Inferior parietal cortex (tissue), 1 donor: ENCODE data around the gene GRHPR.
A peak's percentile ranks its signal among the peaks of the same experiment; 100 is the strongest.
"Not testable (repeated sequence)": the region's sequence is repeated elsewhere in the genome, so short reads cannot be mapped to it uniquely, and the experiment has no call there.

Experiments
- DNase-seq: peaks from one replicate; pipeline ENCODE4 v3.0.0-alpha.2; 2016; ENCODE audit errors: extremely low spot score

The GRHPR gene

DNA sequence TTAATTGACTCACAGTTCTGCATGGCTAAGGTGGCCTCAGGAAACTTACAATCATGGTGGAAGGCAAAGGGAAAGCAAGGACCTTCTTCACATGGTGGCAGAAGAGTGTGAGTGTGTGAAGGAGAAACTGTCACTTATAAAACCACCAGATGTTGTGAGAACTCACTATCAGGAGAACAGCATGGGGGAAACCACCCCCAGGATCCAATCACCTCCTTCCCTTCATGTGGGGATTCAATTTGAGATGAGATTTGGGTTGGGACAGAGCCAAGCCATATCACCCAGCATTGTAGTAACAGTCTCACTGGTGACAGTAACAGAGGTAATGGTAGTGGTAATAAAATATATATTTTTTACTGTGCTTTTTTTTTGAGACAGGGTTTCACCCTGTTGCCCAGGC, 24.6 kb downstream of the GRHPR start:
- DNase-seq = no peak

DNA sequence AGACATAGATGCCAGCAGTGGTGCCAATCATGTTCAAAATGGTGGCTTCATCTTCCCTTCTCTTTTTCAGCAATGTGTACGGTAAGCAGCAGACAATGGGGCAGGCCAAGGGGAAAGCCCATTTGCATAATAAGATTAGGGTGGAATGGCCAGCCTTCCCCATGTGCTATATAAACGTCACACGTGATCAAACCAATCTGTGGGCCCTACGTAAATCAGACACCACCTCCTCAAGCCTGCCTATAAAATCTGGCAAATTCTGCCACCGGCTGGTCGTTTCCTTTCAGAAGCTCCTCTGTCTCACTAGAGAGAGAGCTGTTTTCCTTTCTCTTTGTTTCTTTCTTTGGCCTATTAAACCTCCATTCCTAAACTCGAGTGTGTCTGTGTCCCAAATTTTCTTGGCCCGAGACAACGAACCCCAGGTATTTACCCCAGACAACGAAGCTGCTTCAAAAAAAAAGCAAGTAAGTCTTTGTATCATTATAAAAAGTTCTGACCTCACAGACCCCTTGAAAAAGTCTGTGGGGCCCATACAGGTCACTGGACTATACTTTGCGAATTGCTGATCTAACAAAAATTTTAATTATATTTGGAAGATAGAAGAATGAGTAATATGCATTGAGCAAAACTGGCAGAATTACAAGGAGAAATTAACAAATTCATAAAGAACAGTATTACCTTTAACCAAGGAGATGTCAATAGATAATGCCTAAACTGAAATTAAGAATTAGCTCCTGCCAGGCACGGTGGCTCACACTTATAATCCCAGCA, 27.6 kb downstream of the GRHPR start:
- peak; percentile 72 for DNase-seq

DNA sequence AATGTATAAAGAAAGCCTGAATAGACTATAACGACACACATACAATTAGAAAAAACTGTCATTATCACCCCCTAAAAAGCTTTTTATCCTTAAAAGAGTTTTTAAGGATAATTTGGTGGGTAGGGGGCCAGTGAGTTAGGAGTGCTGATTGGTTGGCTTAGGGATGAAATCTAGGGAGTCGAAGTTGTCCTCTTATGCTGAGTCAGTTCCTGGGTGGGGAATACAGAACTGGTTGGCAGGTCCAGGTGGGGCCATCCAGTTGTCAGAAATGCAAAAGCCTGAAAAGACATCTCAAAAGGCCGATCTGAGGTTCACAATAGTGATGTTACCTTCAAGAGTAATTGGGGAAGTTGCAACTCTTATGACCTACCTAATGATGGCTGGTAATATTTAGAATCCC, 29.1 kb downstream of the GRHPR start:
- no peak for DNase-seq

DNA sequence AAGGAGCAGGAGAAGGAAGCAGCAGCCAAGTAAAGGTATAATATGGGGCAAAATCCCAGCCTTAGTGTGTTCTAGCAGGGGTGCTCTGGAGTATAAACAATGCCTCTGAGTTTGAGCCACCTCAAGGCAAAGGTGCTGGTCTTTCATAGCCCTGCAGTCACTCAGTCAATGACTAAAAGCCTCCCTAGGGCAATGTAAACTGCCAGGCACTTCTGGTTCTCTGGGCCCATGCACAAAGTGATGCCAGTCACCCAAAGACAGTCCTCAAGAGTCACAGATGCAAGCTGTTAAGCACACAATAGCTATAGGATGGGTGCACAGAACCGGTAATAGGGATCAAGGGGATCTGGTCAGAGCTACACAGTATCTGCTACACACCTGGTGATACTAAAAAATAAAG, 30.1 kb downstream of the GRHPR start:
- DNase-seq = no peak

DNA sequence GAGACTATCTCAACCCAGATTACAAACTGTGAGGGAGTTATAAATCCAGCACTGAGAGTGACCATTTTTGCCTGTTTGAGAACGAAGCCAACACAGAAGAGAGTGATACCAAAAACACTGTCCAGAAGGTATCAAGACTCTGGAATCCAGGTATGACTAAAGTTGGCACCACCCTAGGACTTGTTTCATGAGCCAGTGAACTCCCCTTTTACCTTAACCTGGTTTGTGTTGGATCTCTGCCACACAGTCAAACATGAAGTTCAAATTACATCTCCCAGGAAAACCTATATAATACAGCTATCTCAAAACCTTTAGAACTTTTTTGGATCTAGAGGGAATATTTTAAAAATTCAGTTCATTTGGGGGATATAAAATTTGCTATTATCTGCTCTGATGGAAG, 31.3 kb downstream of the GRHPR start:
- DNase-seq = no peak

DNA sequence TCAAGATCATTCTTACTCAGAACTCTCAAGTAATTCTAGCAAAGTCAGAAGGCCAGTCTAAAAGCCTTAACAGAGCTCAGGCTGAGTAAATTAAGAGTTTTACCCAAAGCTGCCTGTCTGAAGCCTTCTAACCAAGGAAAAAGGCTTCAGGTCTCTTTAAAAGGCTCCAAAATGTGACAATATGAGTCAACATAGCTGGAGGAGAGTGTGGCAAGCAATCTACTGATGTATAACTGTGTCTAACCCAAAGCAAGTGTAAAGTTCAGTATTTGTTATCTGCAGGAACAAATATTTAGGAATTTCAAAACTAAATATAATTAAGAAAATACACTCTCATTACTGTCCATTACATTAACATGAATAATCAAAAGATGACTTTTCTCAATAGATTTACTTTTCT, 31.7 kb downstream of the GRHPR start:
- DNase-seq = no peak

DNA sequence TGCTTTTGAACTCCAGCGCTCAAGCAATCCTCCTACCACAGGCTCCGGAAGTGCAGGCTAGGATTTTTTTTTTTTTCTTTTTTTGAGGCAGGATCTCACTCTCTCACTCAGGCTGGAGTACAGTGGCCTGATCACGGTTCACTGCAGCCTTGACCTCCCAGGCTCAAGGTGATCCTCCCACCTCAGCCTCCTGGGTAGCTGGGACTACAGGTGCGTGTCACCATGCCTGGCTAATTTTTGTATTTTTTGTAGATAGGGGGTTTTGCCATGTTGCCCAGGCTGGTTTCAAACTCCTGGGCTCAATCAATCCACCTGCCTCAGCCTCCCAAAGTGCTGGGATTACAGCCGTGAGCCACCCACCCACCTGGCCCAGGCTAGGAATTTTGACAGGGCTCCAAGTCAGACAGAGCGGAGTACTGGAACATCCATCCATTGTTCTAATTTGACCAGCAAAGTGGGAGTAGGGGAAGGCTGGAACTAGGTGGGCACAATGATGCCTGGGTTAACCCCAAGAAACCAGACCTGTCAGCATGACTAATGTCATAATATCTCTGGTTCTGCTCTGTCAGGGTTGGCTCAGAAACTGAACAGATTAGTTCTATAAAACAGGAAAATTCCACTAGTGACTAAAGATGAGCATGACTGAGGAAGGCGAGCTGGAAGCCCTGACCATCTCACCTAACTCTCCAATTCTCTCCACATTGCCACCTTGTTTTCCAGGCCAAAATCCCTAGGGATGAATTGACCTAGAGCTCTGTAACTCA, 33.6 kb downstream of the GRHPR start:
- no peak for DNase-seq

DNA sequence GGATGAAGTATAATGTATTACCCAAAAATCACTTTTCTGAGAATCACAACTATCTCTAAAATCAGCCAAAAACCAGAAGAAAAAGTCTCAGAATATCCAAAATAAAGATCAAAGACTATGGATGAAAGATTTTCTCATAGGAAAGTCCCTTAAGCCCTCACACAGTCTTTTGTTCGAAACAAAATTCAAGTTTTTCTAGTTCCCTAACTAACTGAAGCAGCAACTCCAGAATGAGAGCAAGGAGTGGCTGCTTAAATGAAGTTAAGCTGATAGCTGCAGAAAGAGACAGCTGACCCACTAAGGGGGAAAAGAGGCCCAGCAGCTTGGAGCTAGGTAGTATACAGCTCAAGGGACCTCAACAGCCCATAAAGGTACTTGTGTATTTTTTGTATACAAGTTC, 34.3 kb downstream of the GRHPR start:
- no peak for DNase-seq

DNA sequence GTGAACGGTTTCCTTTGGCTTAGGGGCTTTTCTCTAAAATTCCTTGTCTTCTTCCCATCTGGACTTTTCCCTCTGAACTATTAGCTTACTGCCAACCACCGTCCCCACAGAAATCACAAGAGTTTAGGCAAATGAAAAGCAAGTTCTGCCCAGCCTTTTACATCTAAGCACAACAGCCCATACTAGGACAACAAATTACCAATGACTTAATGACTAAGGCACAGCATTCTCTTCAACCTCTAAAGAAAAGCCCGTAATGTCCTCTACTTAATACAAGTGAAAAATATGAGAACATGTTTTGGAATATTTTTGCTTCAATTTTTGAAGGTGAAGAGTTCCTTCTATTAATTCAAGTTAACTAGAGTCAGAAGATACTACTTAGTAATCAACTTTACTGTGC, 41.5 kb downstream of the GRHPR start:
- no peak for DNase-seq

DNA sequence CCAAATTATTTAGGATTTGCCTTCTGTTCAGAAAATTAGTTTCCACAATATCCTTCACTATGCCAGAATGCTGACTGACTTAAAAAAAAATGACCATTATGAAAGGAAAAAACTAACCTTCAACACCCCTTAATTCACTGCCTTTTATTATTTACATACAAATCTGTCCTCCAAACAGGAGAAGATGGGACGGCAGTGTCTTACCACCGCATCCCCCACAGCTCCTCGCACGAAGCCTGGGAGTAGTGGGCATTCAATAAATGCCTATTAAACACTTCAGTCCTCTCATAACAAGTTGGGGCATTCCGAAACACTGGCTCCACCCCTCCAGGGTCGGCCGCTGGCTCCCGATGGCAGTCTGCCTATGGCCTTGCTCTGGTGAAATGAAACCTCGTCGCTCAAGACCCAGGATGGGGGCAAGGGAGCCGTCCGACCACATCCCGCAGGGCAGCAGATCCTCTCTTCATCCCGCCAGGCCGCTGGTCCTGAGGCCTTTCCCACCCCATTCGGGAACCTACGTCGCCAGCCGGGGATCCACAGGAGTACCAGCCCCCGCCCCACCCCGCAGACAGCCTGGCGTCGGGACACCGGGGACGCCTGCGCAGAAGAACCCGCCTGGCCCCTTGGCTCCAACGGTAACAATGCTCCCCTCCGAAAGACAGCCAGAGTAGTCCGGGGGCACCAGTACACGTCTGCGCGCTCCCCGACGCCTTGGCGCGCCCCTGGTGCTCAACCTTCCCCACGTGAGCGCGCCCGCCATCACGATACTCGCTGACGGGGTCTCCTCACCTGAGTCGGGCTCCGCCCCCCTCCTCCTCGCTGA, 42.1 kb downstream of the GRHPR start:
- no peak for DNase-seq

DNA sequence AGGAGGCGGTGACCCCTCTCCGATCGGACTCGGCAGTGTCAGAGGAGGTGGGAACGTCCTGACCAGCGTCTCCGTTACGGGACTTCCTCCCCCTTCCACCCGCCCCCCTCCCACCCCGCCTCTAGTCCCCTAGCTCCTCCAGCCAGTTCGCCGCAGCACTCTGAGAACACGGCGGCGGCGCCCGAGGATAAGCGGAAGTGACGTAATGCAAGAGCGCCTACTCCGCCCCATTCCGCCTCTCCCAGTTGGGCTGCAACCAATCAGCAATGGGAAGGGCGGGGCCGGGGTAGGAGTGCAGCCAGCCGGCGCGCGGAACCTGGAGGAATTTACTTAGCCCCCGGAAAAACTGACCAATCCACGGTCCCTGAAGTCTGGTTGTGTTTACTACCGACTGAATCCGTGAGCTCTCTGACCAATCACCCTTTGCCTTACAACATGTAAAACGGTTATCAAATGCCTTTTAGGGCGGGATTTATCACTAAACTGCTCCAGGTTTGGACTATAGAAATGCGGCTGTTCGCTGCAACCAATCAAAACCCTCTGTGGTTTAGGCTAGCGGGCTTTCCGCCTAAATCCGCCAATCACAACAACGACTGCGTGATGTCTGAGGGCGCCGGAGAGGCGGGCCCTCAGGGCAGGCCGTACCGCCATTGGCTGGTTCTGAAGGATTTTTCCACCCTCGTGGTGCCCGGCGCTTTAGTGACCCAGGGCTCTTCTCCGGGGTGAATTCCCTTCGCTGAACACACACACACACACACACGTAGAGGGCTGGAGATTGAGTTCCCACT, 42.9 kb downstream of the GRHPR start, which contains the start of gene ZBTB5:
Gene ZBTB5 (minus strand): TSS at position 202 of the 788 bp plus-strand sequence. CDS start 22,899 bp downstream, outside the sequence.
- DNase-seq = peak; percentile 100

DNA sequence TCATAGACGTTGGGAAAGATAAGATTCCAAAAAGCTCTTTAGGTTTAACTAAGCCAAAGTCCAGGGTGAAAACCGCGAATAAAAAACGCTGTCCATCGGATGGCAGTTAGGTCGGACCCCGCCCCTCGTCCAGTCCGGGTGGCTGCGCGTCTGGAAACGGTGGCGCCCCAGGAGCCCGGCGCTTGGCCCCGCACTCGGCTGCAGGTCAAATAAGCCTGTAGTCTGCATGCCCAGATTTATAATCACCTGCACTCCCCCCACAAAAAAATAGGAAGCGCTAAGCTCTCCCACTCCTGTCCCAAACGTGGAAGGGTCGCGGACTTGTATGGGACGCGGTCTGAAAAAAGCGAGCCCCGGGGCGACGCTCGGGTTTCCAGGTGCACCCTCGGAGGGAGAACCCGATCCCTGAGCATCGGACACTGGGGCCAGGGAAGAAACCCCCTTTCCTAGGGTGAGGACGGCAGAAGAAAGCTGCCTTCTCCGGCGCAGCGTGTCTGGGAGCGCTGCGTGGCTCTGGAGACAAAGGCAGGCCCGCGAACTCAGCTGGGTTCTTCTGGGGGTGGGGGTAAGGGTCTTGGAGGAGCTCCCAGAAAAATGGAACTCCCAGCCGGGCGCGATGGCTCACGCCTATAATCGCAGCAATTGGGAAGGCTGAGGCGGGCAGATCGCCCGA, 43.7 kb downstream of the GRHPR start:
- peak; percentile 61 for DNase-seq

DNA sequence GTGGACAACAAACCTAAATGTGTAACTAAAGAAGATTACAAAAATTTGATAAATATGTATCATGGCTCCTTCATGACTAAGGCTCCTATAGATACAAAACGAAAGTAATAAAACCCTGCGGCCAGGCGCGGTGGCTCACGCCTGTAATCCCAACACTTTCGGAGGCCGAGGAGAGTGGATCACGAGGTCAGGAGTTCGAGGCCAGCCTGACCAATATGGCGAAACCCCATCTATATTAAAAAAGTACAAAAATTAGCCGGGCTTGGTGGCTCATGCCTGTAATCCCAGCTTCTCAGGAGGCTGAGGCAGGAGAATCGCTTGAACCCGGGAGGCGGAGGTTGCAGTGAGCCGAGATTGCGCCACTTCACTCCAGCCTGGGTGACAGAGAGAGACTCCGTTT, 45.0 kb downstream of the GRHPR start:
- not testable (repeated sequence) for DNase-seq

DNA sequence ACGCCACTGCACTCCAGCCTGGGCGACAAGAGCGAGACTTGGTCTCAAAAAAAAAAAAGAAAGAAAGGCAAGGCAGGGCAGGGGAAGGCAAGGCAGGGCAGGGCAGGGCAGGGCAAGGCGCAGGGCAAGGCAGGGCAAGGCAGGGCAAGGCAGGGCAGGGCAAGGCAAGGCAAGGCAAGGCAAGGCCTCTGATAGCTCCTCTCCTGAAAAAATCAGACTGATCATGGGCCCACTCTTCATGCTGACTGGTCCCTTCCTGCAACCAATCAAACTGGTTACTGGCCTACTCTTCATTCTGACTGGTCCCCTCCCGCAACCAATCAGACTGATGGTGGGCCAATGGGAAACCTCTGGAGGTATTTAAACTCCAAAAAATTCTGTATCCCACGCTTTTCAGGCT, 46.1 kb downstream of the GRHPR start:
- no peak for DNase-seq

DNA sequence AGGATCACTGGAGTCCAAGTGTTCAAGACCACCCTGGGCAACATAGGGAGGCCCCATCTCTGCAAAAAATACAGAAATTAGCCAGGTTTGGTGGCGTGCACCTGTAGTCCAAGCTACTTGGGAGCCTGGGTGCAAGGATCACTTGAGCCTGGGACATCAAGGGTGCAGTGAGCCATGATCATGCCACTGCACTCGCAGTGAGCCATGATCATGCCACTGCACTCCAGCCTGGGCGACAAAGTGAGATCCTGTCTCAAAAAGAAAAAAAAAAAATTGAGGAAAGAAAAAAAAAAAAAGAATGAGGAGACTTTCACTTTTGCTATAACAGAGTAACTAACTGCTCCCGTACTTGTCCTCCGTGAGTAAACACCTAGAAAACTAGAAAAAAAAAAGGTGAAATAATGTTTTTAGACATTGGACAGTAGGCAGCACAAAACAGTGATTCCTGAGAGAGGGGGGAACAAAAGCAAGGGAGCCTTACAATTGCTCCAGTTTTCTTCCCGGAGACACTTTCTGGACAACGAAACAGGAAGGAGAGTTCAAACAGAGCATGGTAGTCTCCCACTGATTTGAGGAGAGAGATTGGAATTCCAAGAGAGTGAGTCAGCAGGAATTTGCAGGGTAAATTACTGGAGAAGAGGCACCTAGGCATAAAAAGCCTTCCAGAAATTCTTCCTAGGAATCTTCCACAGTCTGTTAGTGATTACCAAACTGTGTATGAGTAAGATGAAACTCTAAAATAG, 49.6 kb downstream of the GRHPR start:
- DNase-seq = peak; percentile 61

DNA sequence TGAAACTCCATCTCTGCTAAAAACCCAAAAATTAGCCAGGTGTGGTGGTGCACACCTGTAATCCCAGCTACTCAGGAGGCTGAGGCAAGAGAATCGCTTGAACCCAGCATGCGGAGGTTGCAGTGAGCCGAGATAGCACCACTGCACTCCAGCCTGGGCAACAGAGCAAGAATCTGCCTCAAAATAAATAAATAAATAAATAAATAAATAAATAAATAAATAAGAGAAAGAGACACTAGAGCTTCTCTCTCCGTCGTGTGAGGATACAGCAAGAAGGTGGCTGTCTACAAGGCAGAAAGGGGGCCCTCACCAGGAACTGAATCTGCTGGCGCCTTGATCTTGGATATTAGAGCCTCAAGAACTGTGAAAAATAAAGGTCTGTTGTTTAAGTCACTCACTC, 51.5 kb downstream of the GRHPR start:
- not testable (repeated sequence) for DNase-seq

DNA sequence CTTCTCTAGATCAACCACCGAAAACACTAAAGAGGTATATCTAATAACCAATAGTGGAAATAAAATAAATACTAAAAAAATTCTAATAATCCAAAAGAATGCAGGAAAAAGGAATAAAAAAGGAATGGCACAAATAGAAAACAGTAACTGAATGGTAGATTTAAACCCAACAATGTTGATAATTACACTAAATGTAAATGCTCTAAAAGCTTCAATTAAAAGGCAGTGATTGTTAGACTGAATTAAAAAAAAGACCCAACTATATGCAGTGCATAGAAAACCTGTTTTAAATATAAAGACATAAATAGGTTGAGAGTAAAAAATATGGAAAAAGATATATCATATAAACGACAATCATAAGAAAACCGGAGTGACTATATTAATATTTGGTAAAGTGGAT, 51.9 kb downstream of the GRHPR start:
- no peak for DNase-seq

DNA sequence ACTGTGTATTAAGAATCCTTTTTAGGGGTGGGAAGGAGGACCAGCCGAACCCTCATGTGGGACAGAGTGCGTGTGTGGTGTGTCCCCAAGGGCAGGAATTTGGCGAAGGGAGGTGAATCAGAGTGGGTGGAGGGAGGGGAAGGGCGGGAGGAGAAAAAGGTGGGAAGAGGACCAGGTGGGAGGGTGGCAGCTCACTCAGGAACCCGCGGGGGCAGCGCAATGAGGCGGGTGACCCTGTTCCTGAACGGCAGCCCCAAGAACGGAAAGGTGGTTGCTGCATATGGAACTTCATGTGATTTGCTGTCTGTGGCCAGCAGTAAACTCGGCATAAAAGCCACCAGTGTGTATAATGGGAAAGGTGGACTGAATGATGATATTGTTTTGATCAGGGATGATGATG, 54.4 kb downstream of the GRHPR start:
- no peak for DNase-seq

DNA sequence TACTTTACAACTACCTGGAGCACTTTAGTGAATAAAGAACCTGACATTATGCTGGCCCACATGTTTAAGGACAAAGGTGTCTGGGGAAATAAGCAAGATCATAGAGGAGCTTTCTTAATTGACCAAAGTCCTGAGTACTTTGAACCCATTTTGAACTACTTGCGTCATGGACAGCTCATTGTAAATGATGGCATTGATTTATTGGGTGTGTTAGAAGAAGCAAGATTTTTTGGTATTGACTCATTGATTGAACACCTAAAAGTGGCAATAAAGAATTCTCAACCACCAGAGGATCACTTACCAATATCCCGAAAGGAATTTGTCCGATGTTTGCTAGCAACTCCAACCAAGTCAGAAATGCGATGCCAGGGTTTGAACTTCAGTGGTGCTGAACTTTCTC, 54.9 kb downstream of the GRHPR start:
- not testable (repeated sequence) for DNase-seq

DNA sequence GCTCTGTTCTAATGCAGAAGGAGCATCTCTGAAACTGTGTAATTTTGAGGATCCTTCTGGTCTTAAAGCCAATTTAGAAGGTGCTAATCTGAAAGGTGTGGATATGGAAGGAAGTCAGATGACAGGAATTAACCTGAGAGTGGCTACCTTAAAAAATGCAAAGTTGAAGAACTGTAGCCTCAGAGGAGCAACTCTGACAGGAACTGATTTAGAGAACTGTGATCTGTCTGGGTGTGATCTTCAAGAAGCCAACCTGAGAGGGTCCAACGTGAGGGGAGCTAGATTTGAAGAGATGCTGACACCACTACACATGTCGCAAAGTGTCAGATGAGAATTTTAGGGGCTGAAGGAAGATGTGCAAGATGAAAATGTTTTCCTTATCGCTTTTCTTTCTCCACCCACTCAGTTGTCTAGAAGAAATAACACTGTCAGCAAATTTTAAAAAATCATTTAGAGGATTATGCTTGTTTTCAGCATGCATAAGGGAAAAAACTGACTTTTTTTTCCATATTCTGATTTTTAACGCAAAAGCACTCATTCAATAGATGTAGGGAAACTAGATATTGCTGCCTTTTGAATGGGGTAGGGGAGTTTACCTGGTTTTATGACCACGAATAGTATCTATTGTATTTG, 55.6 kb downstream of the GRHPR start:
- DNase-seq = not testable (repeated sequence)
